H1 (cell line): Measurements from ENCODE around the gene ARFGEF3. TPM values are rescaled to one million over a fixed set of nuclear protein-coding genes. Genes with fewer than 3 reads are reported as not detected.

Source experiments
- CTCF ChIA-PET: fragments of 300-600 bp; sonication (Branson Sonifier 250); formaldehyde crosslinking; loops from one replicate; lab custom pipeline; 2021; ENCODE audit not compliant: partially characterized antibody; lab: Charles Lee
- POLR2A ChIA-PET: fragments of 300-600 bp; sonication (Branson Sonifier 250); formaldehyde crosslinking; loops from one replicate; lab custom pipeline; 2021; ENCODE audit warnings: inconsistent platforms; ENCODE audit not compliant: partially characterized antibody; lab: Charles Lee
- DNase-seq, 2 experiments: peaks; one replicate each; pipeline versions ENCODE4 v3.0.0 to v3.0.0-alpha.2; 2010 to 2022; ENCODE audit warnings: low spot score in 2 of 2, low read depth in 1 of 2, mixed read lengths in 1 of 2
- FAIRE-seq: peaks from 2 replicates; lab custom pipeline; 2011; peaks lifted over from hg19 to GRCh38; lab: Jason Lieb, UNC
- H2AFZ ChIP-seq: 2 replicates; pipeline ENCODE4 v1.8.1; 2012; ENCODE audit warnings: low read length, inconsistent platforms
- H2AK5ac ChIP-seq: 2 replicates; pipeline ENCODE4 v1.6.1; 2013; ENCODE audit warnings: low read depth, low read length
- H2BK120ac ChIP-seq: replicated peaks from 2 replicates; pipeline ENCODE3; 2013; ENCODE audit warnings: low read depth, low read length, inconsistent platforms
- H2BK12ac ChIP-seq: 2 replicates; pipeline ENCODE4 v1.6.1; 2013; ENCODE audit warnings: low read depth, low read length
- H2BK15ac ChIP-seq: 2 replicates; pipeline ENCODE4 v1.6.1; 2013; ENCODE audit warnings: low read length
- H2BK20ac ChIP-seq: 2 replicates; pipeline ENCODE4 v1.6.1; 2013; ENCODE audit warnings: low read length
- H2BK5ac ChIP-seq: 2 replicates; pipeline ENCODE4 v1.6.1; 2013; ENCODE audit warnings: low read depth, low read length
- H3K14ac ChIP-seq: 2 replicates; pipeline ENCODE4 v1.6.1; 2013; ENCODE audit warnings: inconsistent platforms; ENCODE audit not compliant: insufficient read length
- H3K18ac ChIP-seq: 2 replicates; pipeline ENCODE4 v1.6.1; 2013; ENCODE audit warnings: low read length; ENCODE audit errors: extremely low read depth
- H3K23ac ChIP-seq: 2 replicates; pipeline ENCODE4 v1.6.1; 2013; ENCODE audit warnings: inconsistent platforms; ENCODE audit not compliant: insufficient read length
- H3K23me2 ChIP-seq: 2 replicates; pipeline ENCODE4 v1.6.1; 2013; ENCODE audit warnings: low read depth, low read length
- H3K27ac ChIP-seq: 2 replicates; pipeline ENCODE4 v1.6.1; 2011; ENCODE audit warnings: low read depth, low read length, inconsistent platforms
- H3K27me3 ChIP-seq, 4 experiments: replicated peaks in 1 of 4; 1 replicate in 1 of 4; 2 replicates in 3 of 4; pipeline versions ENCODE4 v1.6.1 to v1.8.1; 2011 to 2013; ENCODE audit warnings: low read length in 3 of 4, mild to moderate bottlenecking in 3 of 4, inconsistent platforms in 2 of 4, mixed read lengths in 2 of 4, moderate library complexity in 1 of 4; ENCODE audit not compliant: control insufficient read depth in 3 of 4, insufficient read depth in 3 of 4; ENCODE audit errors: extremely low read depth in 1 of 4
- H3K36me3 ChIP-seq, 4 experiments: 2 replicates each; pipeline versions ENCODE4 v1.6.1 to v1.8.1; 2011 to 2013; ENCODE audit warnings: mild to moderate bottlenecking in 4 of 4, low read length in 3 of 4, moderate library complexity in 2 of 4, control low read depth in 1 of 4, inconsistent platforms in 1 of 4; ENCODE audit not compliant: insufficient read depth in 4 of 4, control insufficient read depth in 2 of 4
- H3K4ac ChIP-seq: replicated peaks from 2 replicates; pipeline ENCODE3; 2013; ENCODE audit warnings: low read length, low read depth, mixed read lengths, inconsistent platforms; ENCODE audit not compliant: insufficient read length
- H3K4me1 ChIP-seq, 4 experiments: replicated peaks in 1 of 4; 1 replicate in 1 of 4; 2 replicates in 3 of 4; pipeline versions ENCODE4 v1.6.1 to v1.8.1; 2011 to 2013; ENCODE audit warnings: low read length in 3 of 4, inconsistent platforms in 2 of 4, mixed read lengths in 1 of 4; ENCODE audit not compliant: insufficient read depth in 4 of 4, control insufficient read depth in 3 of 4
- H3K4me2 ChIP-seq, 2 experiments: 2 replicates each; pipeline versions ENCODE4 v1.6.1 to v1.8.1; 2011 to 2013; ENCODE audit warnings: low read depth in 2 of 2, low read length in 2 of 2, control low read depth in 1 of 2, inconsistent platforms in 1 of 2, mild to moderate bottlenecking in 1 of 2; ENCODE audit not compliant: insufficient read depth in 1 of 2
- H3K4me3 ChIP-seq, 4 experiments: fragments of 200-600, 300-600 bp in 1 of 4; sonication (generic), shearing (Covaris generic), sonication (Bioruptor Twin) in 1 of 4; 2 replicates each; pipeline versions ENCODE4 v1.5.1 to v1.8.1; 2011 to 2016; ENCODE audit warnings: low read length in 4 of 4, low read depth in 3 of 4, control low read depth in 2 of 4, inconsistent platforms in 2 of 4, mild to moderate bottlenecking in 2 of 4, mixed read lengths in 1 of 4, moderate library complexity in 1 of 4; ENCODE audit not compliant: insufficient read depth in 2 of 4; ENCODE audit errors: extremely low read depth in 1 of 4
- H3K56ac ChIP-seq: replicated peaks from 2 replicates; pipeline ENCODE3; 2013; ENCODE audit warnings: low read depth, mild to moderate bottlenecking, mixed read lengths, low read length, inconsistent platforms; ENCODE audit not compliant: insufficient read length
- H3K79me1 ChIP-seq: 2 replicates; pipeline ENCODE4 v1.6.1; 2013; ENCODE audit warnings: low read depth, low read length, control low read depth
- H3K79me2 ChIP-seq, 2 experiments: 2 replicates each; pipeline versions ENCODE4 v1.6.1 to v1.8.1; 2012 to 2013; ENCODE audit warnings: low read length in 2 of 2, mild to moderate bottlenecking in 2 of 2, inconsistent platforms in 1 of 2; ENCODE audit not compliant: insufficient read depth in 2 of 2, control insufficient read depth in 1 of 2
- H3K9ac ChIP-seq, 4 experiments: replicated peaks in 1 of 4; 1 replicate in 1 of 4; 2 replicates in 3 of 4; pipeline versions ENCODE4 v1.6.1 to v1.8.1; 2011 to 2013; ENCODE audit warnings: low read depth in 3 of 4, low read length in 3 of 4, control low read depth in 2 of 4, mild to moderate bottlenecking in 2 of 4, moderate library complexity in 2 of 4, inconsistent platforms in 1 of 4; ENCODE audit errors: extremely low read depth in 1 of 4
- H3K9me3 ChIP-seq, 2 experiments: 2 replicates each; pipeline versions ENCODE4 v1.6.1 to v1.8.1; 2012 to 2013; ENCODE audit warnings: mild to moderate bottlenecking in 2 of 2, moderate library complexity in 2 of 2, control low read depth in 1 of 2, inconsistent platforms in 1 of 2, low read depth in 1 of 2, low read length in 1 of 2, mixed read lengths in 1 of 2; ENCODE audit not compliant: insufficient read depth in 2 of 2
- H4K20me1 ChIP-seq, 2 experiments: replicated peaks in 1 of 2; 2 replicates each; pipeline versions ENCODE3 to v1.8.1; 2011 to 2013; ENCODE audit warnings: inconsistent platforms in 2 of 2, low read length in 2 of 2, mild to moderate bottlenecking in 1 of 2; ENCODE audit not compliant: insufficient read depth in 2 of 2, control insufficient read depth in 1 of 2
- H4K5ac ChIP-seq: 2 replicates; pipeline ENCODE4 v1.6.1; 2013; ENCODE audit warnings: low read length, low read depth, mixed read lengths, inconsistent platforms; ENCODE audit not compliant: insufficient read length
- H4K8ac ChIP-seq: 2 replicates; pipeline ENCODE4 v1.8.0; 2013; ENCODE audit warnings: mild to moderate bottlenecking, moderate library complexity, low read length, inconsistent platforms; ENCODE audit not compliant: insufficient read depth; ENCODE audit errors: extremely low read depth
- H4K91ac ChIP-seq: replicated peaks from 2 replicates; pipeline ENCODE3; 2013; ENCODE audit warnings: low read length, mixed read lengths, inconsistent platforms; ENCODE audit not compliant: insufficient read length
- ATF2 ChIP-seq: IDR thresholded peaks from 2 replicates; pipeline ENCODE4 v1.6.1; 2012; ENCODE audit warnings: low read length, inconsistent platforms
- EGR1 ChIP-seq: IDR thresholded peaks from 2 replicates; pipeline ENCODE4 v1.6.1; 2011; ENCODE audit warnings: low read depth, low read length, borderline replicate concordance
- EZH2 ChIP-seq: fragments of 200-600 bp; sonication (generic); IDR thresholded peaks from 2 replicates; pipeline ENCODE4 v1.7.1; 2012; ENCODE audit warnings: low read depth, mild to moderate bottlenecking, moderate library complexity, low read length, inconsistent platforms; ENCODE audit not compliant: severe bottlenecking
- GTF2F1 ChIP-seq: IDR thresholded peaks from 2 replicates; pipeline ENCODE4 v1.6.1; 2012; ENCODE audit warnings: low read depth, low read length, improper control_type of control experiment, borderline replicate concordance
- KDM5A ChIP-seq: fragments of 200-600 bp; IDR thresholded peaks from 2 replicates; pipeline ENCODE4 v1.7.1; 2012; ENCODE audit warnings: mild to moderate bottlenecking, low read length, inconsistent platforms, mixed read lengths
- MAFK ChIP-seq: IDR thresholded peaks from 2 replicates; pipeline ENCODE4 v1.6.1; 2012; ENCODE audit warnings: low read depth, mild to moderate bottlenecking, improper control_type of control experiment, low read length
- NRF1 ChIP-seq: IDR thresholded peaks from 2 replicates; pipeline ENCODE4 v1.6.1; 2011; ENCODE audit warnings: mild to moderate bottlenecking, low read depth, low read length, improper control_type of control experiment
- RFX5 ChIP-seq: IDR thresholded peaks from 2 replicates; pipeline ENCODE4 v1.6.1; 2011; ENCODE audit warnings: low read depth, low read length, improper control_type of control experiment, borderline replicate concordance
- SIRT6 ChIP-seq: IDR thresholded peaks from one replicate; pipeline ENCODE4 v1.7.1; 2012; ENCODE audit warnings: low read length, inconsistent platforms
- SP1 ChIP-seq: IDR thresholded peaks from 2 replicates; pipeline ENCODE4 v1.6.1; 2011; ENCODE audit warnings: low read depth, low read length
- WGBS, 2 experiments: shearing (Covaris generic) in 1 of 2; methylation state at CpG; one replicate each; pipeline versions ENCODE4 v1.1.6 to v1.1.7; 2013 to 2015; ENCODE audit warnings: low lambda C conversion rate in 2 of 2, mixed read lengths in 2 of 2, inconsistent platforms in 1 of 2, low coverage in 1 of 2, missing lambda C conversion rate in 1 of 2; ENCODE audit not compliant: insufficient replicate concordance in 2 of 2, insufficient coverage in 1 of 2, insufficient read length in 1 of 2; ENCODE audit errors: extremely low coverage in 1 of 2, missing lambda C conversion rate in 1 of 2; 5-methylcytosine and 5-hydroxymethylcytosine counted together
- polyA plus RNA-seq, 7 experiments: library from polyadenylated mRNA; depleted of rRNA in 3 of 7; stranded (reverse) in 5 of 7; unstranded in 2 of 7; fragments of >200 nt in 5 of 7; fragments of 200-250 nt in 2 of 7; gene quantifications; 1 replicate in 5 of 7; 2 replicates in 1 of 7; 4 replicates in 1 of 7; pipeline versions ENCODE4 v1.2.1 to v1.2.3, GENCODE V29; 2011 to 2013; ENCODE audit warnings: missing spikeins in 2 of 7, mixed read lengths in 2 of 7
- total RNA-seq: library from RNA; stranded (reverse); fragmentation: NEBNext Ultra II Directional; extraction: Animal tissue kit (Norgen Biotek cat#: 25700); gene quantifications from 2 replicates; pipeline ENCODE4 v1.2.1, GENCODE V29; 2021

Gene ARFGEF3
- total and polyA plus RNA-seq, 2 of the 8 experiments (the other 6 are each of a cell fraction or from before 2014, with no cell fraction given) = 5.8 to 23.2 TPM

GRCh38 chr6:138196122-138196738, 34.5 kb downstream of the ARFGEF3 start:
- no peak for DNase-seq
- no peak overlapping the region for H2BK20ac ChIP-seq
- no peak overlapping the region for H2AK5ac ChIP-seq
- no peak overlapping the region for H3K14ac ChIP-seq
- ChIA-PET POLR2A (interaction anchor here (0.6 kb wide), 1 partner anchor 773 kb away, joined by 3 read pairs; no protein-coding TSS in a partner anchor), CTCF (interaction anchor here (1.0 to 1.9 kb wide), 3 partner anchors 15 to 87 kb away, joined by 3 to 6 read pairs (median 4); no protein-coding TSS in a partner anchor)
- H3K23ac ChIP-seq = no peak overlapping the region
- H3K27ac ChIP-seq = no peak overlapping the region
- H4K5ac ChIP-seq = no peak overlapping the region
- no peak for FAIRE-seq
- no peak overlapping the region for H2BK12ac ChIP-seq
- H4K91ac ChIP-seq = peak overlapping the region; percentile 34
- H2BK15ac ChIP-seq = no peak overlapping the region
- no peak overlapping the region for H3K56ac ChIP-seq
- no peaks in the 10 kb centered on the region; a peak in 1 of 8 replicates for H3K36me3 ChIP-seq
- no peak overlapping the region for H3K4me3 ChIP-seq
- no peaks in the 10 kb centered on the region for H3K27me3 ChIP-seq
- H2BK120ac ChIP-seq = no peak overlapping the region
- H3K4ac ChIP-seq = no peak overlapping the region
- no peaks in the 10 kb centered on the region for H3K23me2 ChIP-seq
- no peaks in the 10 kb centered on the region for H3K79me1 ChIP-seq
- H3K18ac ChIP-seq = no peak overlapping the region
- H2BK5ac ChIP-seq = no peak overlapping the region; the same call in 1 of the 2 replicates
- no peak overlapping the region for H3K4me2 ChIP-seq
- H2AFZ ChIP-seq = no peak overlapping the region
- H4K8ac ChIP-seq = no peak overlapping the region
- H3K79me2 ChIP-seq = no peaks in the 10 kb centered on the region; a peak in 1 of 4 replicates
- H4K20me1 ChIP-seq = no peaks in the 10 kb centered on the region
- H3K9me3 ChIP-seq = no peaks in the 10 kb centered on the region
- peaks cover 0 to 10% (median 7%) of the 10 kb centered on the region in 4 experiments; a peak in 3 of 7 replicates for H3K4me1 ChIP-seq
- no peak overlapping the region for H3K9ac ChIP-seq
- 88% methylated on average over 3 of the region's 3 CpGs; no CpG with 5 or more reads in 1 of the 2 experiments for WGBS, 2 experiments
- no peak for TF ChIP-seq ATF2
- no peak for TF ChIP-seq SIRT6
- TF ChIP-seq NRF1 = no peak
- TF ChIP-seq MAFK = no peak
- TF ChIP-seq RFX5 = no peak
- TF ChIP-seq EGR1 = no peak
- no peak for TF ChIP-seq EZH2
- TF ChIP-seq GTF2F1 = no peak
- no peak for TF ChIP-seq SP1
- no peak for TF ChIP-seq KDM5A
